Measurements from ENCODE around the gene DLL3.

GRCh38 chr19:39506598-39506943 lies 7.8 kb downstream of the DLL3 start:
- TF ChIP-seq CTCF (IDR thresholded peaks at IDR 0.05) (no peak), POLR2AphosphoS5 (IDR thresholded peaks at IDR 0.05) (no peak), POLR2A (IDR thresholded peaks at IDR 0.05) (no peak)
